ENCODE data around the gene COL6A3.

- TF ChIP-seq, protein P1, sequence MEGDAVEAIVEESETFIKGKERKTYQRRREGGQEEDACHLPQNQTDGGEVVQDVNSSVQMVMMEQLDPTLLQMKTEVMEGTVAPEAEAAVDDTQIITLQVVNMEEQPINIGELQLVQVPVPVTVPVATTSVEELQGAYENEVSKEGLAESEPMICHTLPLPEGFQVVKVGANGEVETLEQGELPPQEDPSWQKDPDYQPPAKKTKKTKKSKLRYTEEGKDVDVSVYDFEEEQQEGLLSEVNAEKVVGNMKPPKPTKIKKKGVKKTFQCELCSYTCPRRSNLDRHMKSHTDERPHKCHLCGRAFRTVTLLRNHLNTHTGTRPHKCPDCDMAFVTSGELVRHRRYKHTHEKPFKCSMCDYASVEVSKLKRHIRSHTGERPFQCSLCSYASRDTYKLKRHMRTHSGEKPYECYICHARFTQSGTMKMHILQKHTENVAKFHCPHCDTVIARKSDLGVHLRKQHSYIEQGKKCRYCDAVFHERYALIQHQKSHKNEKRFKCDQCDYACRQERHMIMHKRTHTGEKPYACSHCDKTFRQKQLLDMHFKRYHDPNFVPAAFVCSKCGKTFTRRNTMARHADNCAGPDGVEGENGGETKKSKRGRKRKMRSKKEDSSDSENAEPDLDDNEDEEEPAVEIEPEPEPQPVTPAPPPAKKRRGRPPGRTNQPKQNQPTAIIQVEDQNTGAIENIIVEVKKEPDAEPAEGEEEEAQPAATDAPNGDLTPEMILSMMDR (IDR thresholded peaks at IDR 0.05), result no peak
- no peak for TF ChIP-seq POLR2A (IDR thresholded peaks at IDR 0.05)
Measured at GRCh38 chr2:237298151-237299118, 115.5 kb downstream of the COL6A3 start.

Data from right lobe of liver (tissue), 4 donors.